ENCODE results near the gene GPX7.

GPX7 gene

DNA sequence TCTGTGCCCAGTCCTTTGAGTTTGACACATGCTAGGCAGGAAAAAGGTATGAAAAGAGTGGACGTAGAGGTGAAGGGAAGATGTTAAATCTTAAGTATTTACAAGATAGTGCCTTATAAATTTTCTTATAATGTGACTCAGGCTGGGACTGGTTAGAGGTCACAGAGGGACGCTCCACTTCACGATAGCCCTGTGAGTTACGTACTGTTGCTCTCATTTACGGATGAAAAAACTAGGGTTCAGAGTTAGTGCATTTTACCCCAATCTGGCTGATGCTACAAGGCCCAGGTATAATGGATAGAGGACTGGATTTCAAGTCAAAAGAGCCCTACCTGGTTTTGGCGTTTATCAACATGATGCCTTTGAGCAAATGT is 47.9 kb upstream of the GPX7 start:
- no peak for ATAC-seq
- TF ChIP-seq PPARA (CRISPR knock-in tag; IDR thresholded peaks at IDR 0.05; ENCODE audit: borderline replicate concordance) (no peak), TOX (CRISPR knock-in tag; IDR thresholded peaks at IDR 0.05; ENCODE audit: borderline replicate concordance) (no peak), ISL1 (CRISPR knock-in tag; IDR thresholded peaks at IDR 0.05) (no peak), ZNF565 (CRISPR knock-in tag; conservative IDR thresholded peaks at IDR 0.05; ENCODE audit: low read depth) (no peak), RARB (CRISPR knock-in tag; IDR thresholded peaks at IDR 0.05) (no peak), TCF4 (CRISPR knock-in tag; IDR thresholded peaks at IDR 0.05; ENCODE audit: borderline replicate concordance) (no peak), PATZ1 (CRISPR knock-in tag; IDR thresholded peaks at IDR 0.05; ENCODE audit: borderline replicate concordance) (no peak), GLIS3 (CRISPR knock-in tag; IDR thresholded peaks at IDR 0.05) (no peak), OSR1 (CRISPR knock-in tag; IDR thresholded peaks at IDR 0.05) (no peak), SNAI2 (CRISPR knock-in tag; IDR thresholded peaks at IDR 0.05) (no peak), ZFP30 (CRISPR knock-in tag; IDR thresholded peaks at IDR 0.05) (no peak), ARNTL (CRISPR knock-in tag; IDR thresholded peaks at IDR 0.05; ENCODE audit: borderline replicate concordance, low read depth) (no peak), CSRNP3 (CRISPR knock-in tag; IDR thresholded peaks at IDR 0.05) (no peak)

DNA sequence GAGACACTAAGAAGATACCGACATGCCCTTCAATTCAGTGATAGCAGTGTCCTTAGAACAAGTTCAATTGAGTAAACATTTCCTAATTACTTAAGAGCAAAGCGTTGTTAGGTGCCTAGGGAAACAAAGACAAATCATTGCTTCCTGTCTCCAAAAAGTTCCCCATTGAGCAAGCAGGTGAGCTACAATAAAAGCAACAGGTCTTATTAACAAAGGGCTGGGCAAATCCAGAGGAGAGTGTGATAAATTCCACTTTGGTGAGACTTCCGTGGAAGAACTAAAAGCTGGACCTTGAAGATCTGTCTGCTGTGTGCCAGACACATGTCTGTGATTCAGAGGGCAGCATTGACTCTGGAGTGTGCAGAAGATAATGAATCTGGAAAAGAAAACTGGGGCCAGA is 47.4 kb upstream of the GPX7 start:
- TF ChIP-seq RARB (CRISPR knock-in tag; IDR thresholded peaks at IDR 0.05) = no peak
- no peak for TF ChIP-seq ISL1 (CRISPR knock-in tag; IDR thresholded peaks at IDR 0.05)
- TF ChIP-seq ZNF70 (CRISPR knock-in tag; IDR thresholded peaks at IDR 0.05) = 0 out of 2 replicates have a peak, but pooled peaks have one; percentile 19
- TF ChIP-seq GLIS3 (CRISPR knock-in tag; IDR thresholded peaks at IDR 0.05) = no peak

DNA sequence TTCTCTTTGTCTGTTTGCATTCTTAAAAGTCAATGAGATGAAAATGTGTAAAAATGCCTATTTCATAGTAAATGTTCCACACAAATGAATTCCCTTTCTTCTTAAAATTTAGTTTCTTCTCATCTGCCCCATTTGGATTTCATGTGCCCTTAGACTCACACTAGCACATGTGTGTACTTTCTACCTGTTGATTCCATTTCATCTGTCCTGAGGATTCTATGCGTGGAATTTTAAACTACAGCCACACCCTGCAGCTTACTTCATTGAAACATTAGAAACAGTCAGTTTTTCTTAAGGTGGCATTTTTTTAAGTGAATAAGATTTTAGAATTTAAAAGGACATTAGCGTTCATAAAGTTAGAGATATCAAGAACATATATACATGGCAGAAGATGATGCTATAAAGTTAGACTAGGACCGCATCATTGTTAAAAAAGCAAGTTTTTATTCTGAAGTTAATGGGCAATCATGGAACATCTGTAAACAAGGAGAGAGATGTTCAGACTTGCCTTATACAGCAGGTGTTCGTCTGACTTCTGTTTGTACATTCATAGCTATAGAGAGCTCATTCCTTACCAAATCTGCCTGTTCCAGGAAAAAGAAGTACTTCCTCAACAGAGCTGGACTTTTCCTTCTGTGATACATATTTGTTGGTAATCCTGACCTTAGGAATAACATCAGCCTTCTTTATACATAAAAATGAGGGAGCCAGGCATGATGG is 45.4 kb upstream of the GPX7 start:
- TF ChIP-seq RARB (CRISPR knock-in tag; IDR thresholded peaks at IDR 0.05) (no peak), BACH2 (CRISPR knock-in tag; IDR thresholded peaks at IDR 0.05; ENCODE audit: borderline replicate concordance) (no peak), PPARA (CRISPR knock-in tag; IDR thresholded peaks at IDR 0.05; ENCODE audit: borderline replicate concordance) (no peak), ESRRG (CRISPR knock-in tag; IDR thresholded peaks at IDR 0.05) (no peak), PATZ1 (CRISPR knock-in tag; IDR thresholded peaks at IDR 0.05; ENCODE audit: borderline replicate concordance) (no peak), CSDC2 (CRISPR knock-in tag; IDR thresholded peaks at IDR 0.05) (no peak), OSR1 (CRISPR knock-in tag; IDR thresholded peaks at IDR 0.05) (no peak), ZNF8 (CRISPR knock-in tag; IDR thresholded peaks at IDR 0.05) (no peak), TOX (CRISPR knock-in tag; IDR thresholded peaks at IDR 0.05; ENCODE audit: borderline replicate concordance) (no peak), ZC3H10 (CRISPR knock-in tag; IDR thresholded peaks at IDR 0.05) (no peak)
- no peak for ATAC-seq

More for the DNA sequence above, 47.4 kb upstream of the GPX7 start:
- ATAC-seq = no peak

- TF ChIP-seq TCF4 (CRISPR knock-in tag; IDR thresholded peaks at IDR 0.05; ENCODE audit: borderline replicate concordance) (no peak), BACH2 (CRISPR knock-in tag; IDR thresholded peaks at IDR 0.05; ENCODE audit: borderline replicate concordance) (no peak), ESRRG (CRISPR knock-in tag; IDR thresholded peaks at IDR 0.05) (no peak), ARNTL (CRISPR knock-in tag; IDR thresholded peaks at IDR 0.05; ENCODE audit: borderline replicate concordance, low read depth) (no peak), PATZ1 (CRISPR knock-in tag; IDR thresholded peaks at IDR 0.05; ENCODE audit: borderline replicate concordance) (no peak), GLIS3 (CRISPR knock-in tag; IDR thresholded peaks at IDR 0.05) (no peak), PPARA (CRISPR knock-in tag; IDR thresholded peaks at IDR 0.05; ENCODE audit: borderline replicate concordance) (no peak), TOX (CRISPR knock-in tag; IDR thresholded peaks at IDR 0.05; ENCODE audit: borderline replicate concordance) (no peak), ZC3H10 (CRISPR knock-in tag; IDR thresholded peaks at IDR 0.05) (no peak), CSRNP3 (CRISPR knock-in tag; IDR thresholded peaks at IDR 0.05) (no peak), CSDC2 (CRISPR knock-in tag; IDR thresholded peaks at IDR 0.05) (no peak)
These were observed 43.2 kb upstream of the GPX7 start for GRCh38 chr1:52558941-52559340.

More at GRCh38 chr1:52558941-52559340, 43.2 kb upstream of the GPX7 start:
- no peak for ATAC-seq
